Measurements from ENCODE around the gene TMED8. TPM values are rescaled to one million over a fixed set of nuclear protein-coding genes. Genes with fewer than 3 reads are reported as not detected.

TMED8 gene
- total RNA-seq, 1 experiment from 2014 or later = 13.6 TPM

GRCh38 chr14:77378701-77379100, 1.8 kb upstream of the TMED8 start:
- H3K4me3 ChIP-seq = no peak overlapping the region
- DNase-seq = no peak
- H3K4me1 ChIP-seq = no peaks in the 10 kb centered on the region
- H3K27ac ChIP-seq = no peak overlapping the region
- no peaks in the 10 kb centered on the region for H3K36me3 ChIP-seq
- no peaks in the 10 kb centered on the region for H3K27me3 ChIP-seq
- H3K9me3 ChIP-seq (replicated peaks) = no peaks in the 10 kb centered on the region

- Histone ChIP-seq H3K27ac (no peak overlapping the region), H3K9me3 (replicated peaks) (no peaks in the 10 kb centered on the region), H3K4me1 (no peaks in the 10 kb centered on the region), H3K27me3 (no peaks in the 10 kb centered on the region), H3K36me3 (no peaks in the 10 kb centered on the region), H3K4me3 (peak overlapping the region; percentile 83)
- DNase-seq = no peak
These were observed 579 bp upstream of the TMED8 start for GRCh38 chr14:77377502-77377844.

- no peaks in the 10 kb centered on the region for H3K9me3 ChIP-seq (replicated peaks)
- H3K4me3 ChIP-seq = peak overlapping the region; percentile 83
- DNase-seq = peak; percentile 30 to 40
- no peaks in the 10 kb centered on the region for H3K27me3 ChIP-seq
- no peaks in the 10 kb centered on the region for H3K4me1 ChIP-seq
- H3K27ac ChIP-seq = peak overlapping the region; percentile 38; the same call in 1 of the 2 replicates
- no peaks in the 10 kb centered on the region for H3K36me3 ChIP-seq
These were observed 722 bp downstream of the TMED8 start for GRCh38 chr14:77375973-77376770.

- no peaks in the 10 kb centered on the region for H3K9me3 ChIP-seq (replicated peaks)
- H3K27ac ChIP-seq = no peak overlapping the region
- no peaks in the 10 kb centered on the region for H3K36me3 ChIP-seq
- no peak for DNase-seq
- H3K4me1 ChIP-seq = no peaks in the 10 kb centered on the region
- peak overlapping the region; percentile 83 for H3K4me3 ChIP-seq
- H3K27me3 ChIP-seq = no peaks in the 10 kb centered on the region
These were observed 1.5 kb downstream of the TMED8 start for GRCh38 chr14:77375164-77375950.

DNA sequence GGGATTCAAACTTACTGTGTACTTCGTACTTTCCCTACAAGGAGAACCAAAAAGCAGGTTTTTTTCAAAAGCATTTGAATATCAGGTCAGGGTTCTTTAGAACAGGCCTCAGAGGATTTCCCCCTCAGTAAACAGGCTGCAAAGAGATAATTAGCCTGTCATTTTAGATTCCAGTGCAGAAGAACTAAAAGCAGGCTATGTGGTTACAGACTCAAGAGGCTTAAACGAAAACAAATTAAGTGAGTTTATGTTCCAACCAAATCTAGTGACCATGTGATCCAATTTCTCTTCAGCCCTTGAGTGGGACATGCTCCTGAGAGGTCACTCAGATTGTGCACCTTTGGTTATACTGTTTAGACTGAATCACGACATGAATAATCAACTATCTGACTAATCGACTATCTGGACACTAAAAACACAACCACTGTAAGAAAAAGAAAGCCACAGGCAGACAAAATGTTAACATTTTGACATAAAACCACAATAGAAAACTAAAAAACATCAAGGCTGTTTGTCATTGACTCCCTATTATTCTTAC, 4.5 kb downstream of the TMED8 start:
- Histone ChIP-seq H3K4me1 (no peaks in the 10 kb centered on the region), H3K27me3 (no peaks in the 10 kb centered on the region), H3K27ac (no peak overlapping the region), H3K4me3 (no peak overlapping the region), H3K36me3 (no peaks in the 10 kb centered on the region), H3K9me3 (replicated peaks) (no peaks in the 10 kb centered on the region)
- no peak for DNase-seq

GRCh38 chr14:77369285-77369684, 7.6 kb downstream of the TMED8 start:
- Histone ChIP-seq H3K27me3 (no peaks in the 10 kb centered on the region), H3K27ac (no peak overlapping the region), H3K4me1 (no peaks in the 10 kb centered on the region), H3K36me3 (no peaks in the 10 kb centered on the region), H3K9me3 (replicated peaks) (no peaks in the 10 kb centered on the region), H3K4me3 (no peak overlapping the region)
- no peak for DNase-seq

DNA sequence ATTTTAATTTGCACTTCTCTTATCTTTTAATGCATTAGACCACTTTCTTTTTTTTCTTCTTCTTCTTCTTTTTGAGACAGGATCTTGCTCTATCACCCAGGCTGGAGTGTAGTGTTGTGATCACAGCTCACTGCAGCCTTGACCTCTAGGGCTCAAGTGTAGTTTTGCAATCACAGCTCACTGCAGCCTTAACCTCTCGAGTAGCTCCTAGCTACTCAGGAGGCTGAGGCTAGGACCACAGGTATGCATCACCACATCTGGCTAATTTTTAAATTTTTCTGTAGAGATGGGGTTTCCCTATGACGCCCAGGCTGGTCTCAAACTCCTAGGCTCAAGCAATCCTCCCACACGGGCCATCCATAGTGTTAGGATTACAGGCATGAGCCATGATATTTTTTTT, 12.7 kb downstream of the TMED8 start:
- H3K27me3 ChIP-seq = no peaks in the 10 kb centered on the region
- H3K4me1 ChIP-seq = no peaks in the 10 kb centered on the region
- no peaks in the 10 kb centered on the region for H3K36me3 ChIP-seq
- no peak for DNase-seq
- no peak overlapping the region for H3K27ac ChIP-seq
- no peak overlapping the region for H3K4me3 ChIP-seq
- no peaks in the 10 kb centered on the region for H3K9me3 ChIP-seq (replicated peaks)

DNA sequence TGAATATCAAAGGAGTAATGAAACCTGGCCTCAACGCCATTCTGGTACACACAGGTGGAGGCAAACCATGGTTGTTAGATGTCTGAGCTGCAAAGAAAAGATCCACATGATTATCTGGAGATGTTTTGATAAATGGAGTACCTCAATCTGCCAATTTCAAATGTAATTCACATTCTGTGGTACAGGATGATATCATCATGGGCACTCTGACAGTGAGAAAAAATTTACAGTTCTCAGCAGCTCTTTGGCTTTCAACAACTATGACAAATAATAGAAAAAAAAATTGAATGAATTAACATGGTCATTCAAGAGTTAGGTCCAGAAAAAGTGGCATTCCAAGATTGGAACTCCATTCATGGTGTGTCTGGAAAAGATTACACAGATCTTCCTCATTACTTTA, 17.3 kb downstream of the TMED8 start:
- DNase-seq = no peak
- Histone ChIP-seq H3K4me1 (no peaks in the 10 kb centered on the region), H3K27me3 (no peaks in the 10 kb centered on the region), H3K4me3 (no peak overlapping the region), H3K27ac (no peak overlapping the region), H3K36me3 (no peaks in the 10 kb centered on the region), H3K9me3 (replicated peaks) (no peaks in the 10 kb centered on the region)

GRCh38 chr14:77356899-77357298, 20.0 kb downstream of the TMED8 start:
- Histone ChIP-seq H3K9me3 (replicated peaks) (no peaks in the 10 kb centered on the region), H3K4me3 (no peak overlapping the region), H3K27ac (no peak overlapping the region), H3K27me3 (no peaks in the 10 kb centered on the region), H3K36me3 (no peaks in the 10 kb centered on the region), H3K4me1 (no peaks in the 10 kb centered on the region)
- no peak for DNase-seq

GRCh38 chr14:77355811-77356210, 21.1 kb downstream of the TMED8 start:
- H3K27me3 ChIP-seq = no peaks in the 10 kb centered on the region
- no peak overlapping the region for H3K27ac ChIP-seq
- H3K36me3 ChIP-seq = no peaks in the 10 kb centered on the region
- H3K4me3 ChIP-seq = no peak overlapping the region
- H3K4me1 ChIP-seq = no peaks in the 10 kb centered on the region
- no peaks in the 10 kb centered on the region for H3K9me3 ChIP-seq (replicated peaks)
- DNase-seq = no peak

DNA sequence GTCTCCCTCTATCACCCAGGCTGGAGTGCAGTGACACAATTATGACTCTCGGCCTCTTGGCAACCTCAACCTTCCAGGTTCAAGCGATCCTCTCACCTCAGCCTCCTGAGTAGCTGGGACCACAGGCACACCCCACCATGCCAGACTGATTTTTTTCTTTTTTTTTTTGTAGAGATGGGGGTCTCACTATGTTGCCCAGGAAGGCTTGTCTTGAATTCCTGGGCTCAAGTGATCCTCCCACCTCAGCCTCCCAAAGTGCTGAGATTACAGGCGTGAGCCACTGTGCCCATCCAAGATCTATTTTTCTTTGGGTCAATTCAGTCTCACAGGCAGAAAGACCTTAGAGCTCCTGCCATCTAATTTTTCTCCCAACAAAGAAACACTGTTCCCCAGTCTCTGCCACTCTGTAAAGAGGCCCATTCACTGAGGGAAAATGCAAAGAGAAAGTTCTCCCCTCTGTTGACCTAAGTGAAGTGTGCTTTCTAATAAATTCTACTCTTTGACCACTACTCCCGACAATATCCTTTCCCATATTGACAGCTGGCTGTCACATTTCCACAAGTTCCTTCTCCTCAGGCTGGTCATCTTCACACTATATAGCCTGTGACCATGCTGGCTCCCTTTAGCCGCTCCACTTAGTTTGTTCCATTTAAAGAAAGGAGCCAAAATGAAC, 23.3 kb downstream of the TMED8 start:
- H3K4me3 ChIP-seq = no peak overlapping the region
- no peak overlapping the region for H3K27ac ChIP-seq
- H3K9me3 ChIP-seq (replicated peaks) = no peaks in the 10 kb centered on the region
- H3K36me3 ChIP-seq = no peaks in the 10 kb centered on the region
- H3K27me3 ChIP-seq = no peaks in the 10 kb centered on the region
- H3K4me1 ChIP-seq = no peaks in the 10 kb centered on the region
- no peak for DNase-seq

GRCh38 chr14:77347751-77348150, 29.1 kb downstream of the TMED8 start:
- no peak for DNase-seq
- Histone ChIP-seq H3K4me1 (no peaks in the 10 kb centered on the region), H3K4me3 (no peak overlapping the region), H3K9me3 (replicated peaks) (no peaks in the 10 kb centered on the region), H3K36me3 (no peaks in the 10 kb centered on the region), H3K27me3 (no peaks in the 10 kb centered on the region), H3K27ac (no peak overlapping the region)

DNA sequence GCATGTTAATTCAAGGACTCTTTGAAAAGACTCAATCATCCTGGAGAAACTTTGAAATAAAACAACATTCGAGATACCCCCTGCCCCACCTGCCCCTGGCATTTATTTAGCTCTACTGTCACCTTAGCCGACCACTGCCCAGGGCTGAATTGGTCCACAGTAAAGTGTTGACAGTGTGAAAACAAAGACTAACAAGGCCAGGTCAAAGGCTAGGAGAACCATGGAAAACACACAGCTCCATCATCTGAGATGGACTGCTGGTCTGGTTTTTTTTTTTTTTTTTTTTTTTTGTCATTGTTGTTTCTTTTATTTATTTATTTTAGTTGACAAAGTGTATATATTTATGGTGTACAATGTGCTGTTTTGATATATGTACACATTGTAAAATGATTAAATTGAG, 30.4 kb downstream of the TMED8 start:
- Histone ChIP-seq H3K36me3 (no peaks in the 10 kb centered on the region), H3K4me3 (no peak overlapping the region), H3K4me1 (no peaks in the 10 kb centered on the region), H3K9me3 (replicated peaks) (no peaks in the 10 kb centered on the region), H3K27me3 (no peaks in the 10 kb centered on the region), H3K27ac (no peak overlapping the region)
- DNase-seq = no peak

DNA sequence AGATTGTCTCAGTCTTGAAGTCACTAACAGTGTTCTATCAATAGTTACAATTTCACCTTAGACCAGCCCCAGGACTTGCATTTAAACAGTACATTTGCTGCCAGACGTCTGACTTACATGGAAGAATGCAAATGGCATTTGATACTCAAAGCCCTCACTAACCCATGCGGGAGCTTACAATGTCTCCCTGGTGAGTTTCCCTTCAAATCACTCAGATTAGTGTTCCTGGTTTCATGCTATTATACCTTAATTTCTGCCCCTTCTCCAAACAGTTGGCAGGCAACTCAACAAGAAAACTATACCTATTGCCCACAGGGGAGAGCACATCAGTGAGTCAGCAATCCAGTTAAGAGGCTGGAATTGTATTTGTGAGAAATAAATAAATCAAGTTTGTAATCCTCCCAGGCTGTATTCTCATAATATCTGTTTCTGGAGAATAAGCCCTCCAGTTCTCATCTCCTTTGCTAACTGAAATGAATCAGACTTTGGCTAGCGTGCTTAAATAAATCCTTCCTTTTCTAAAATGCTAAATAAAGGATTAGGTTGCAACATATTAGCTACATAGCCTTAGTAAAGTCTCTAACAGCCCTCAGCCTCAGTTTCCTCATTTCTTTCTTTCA, 32.4 kb downstream of the TMED8 start:
- H3K36me3 ChIP-seq = no peaks in the 10 kb centered on the region
- H3K4me1 ChIP-seq = no peaks in the 10 kb centered on the region
- no peaks in the 10 kb centered on the region for H3K27me3 ChIP-seq
- no peak overlapping the region for H3K27ac ChIP-seq
- no peaks in the 10 kb centered on the region for H3K9me3 ChIP-seq (replicated peaks)
- no peak overlapping the region for H3K4me3 ChIP-seq
- no peak for DNase-seq

DNA sequence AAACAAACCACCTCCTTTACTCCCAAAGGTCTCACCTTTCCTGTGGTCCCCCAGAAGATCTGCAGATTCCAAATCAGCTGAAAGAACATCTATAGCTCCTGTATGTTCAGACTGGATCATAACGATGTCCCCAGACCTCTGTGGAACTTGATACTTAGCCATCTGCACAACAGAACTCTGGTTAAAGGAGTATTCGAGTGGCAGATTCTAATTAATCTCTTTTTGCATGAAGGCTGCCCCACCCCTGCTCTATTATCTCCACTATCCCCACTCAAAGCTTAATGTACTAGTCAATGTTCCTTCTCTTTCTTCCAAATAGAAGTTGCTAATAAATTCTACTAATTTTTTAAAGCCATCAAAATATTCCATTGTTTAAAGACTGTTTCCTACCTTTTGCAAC, 33.2 kb downstream of the TMED8 start:
- no peaks in the 10 kb centered on the region for H3K4me1 ChIP-seq
- H3K27me3 ChIP-seq = no peaks in the 10 kb centered on the region
- H3K4me3 ChIP-seq = no peak overlapping the region
- no peak for DNase-seq
- no peaks in the 10 kb centered on the region for H3K36me3 ChIP-seq
- H3K9me3 ChIP-seq (replicated peaks) = no peaks in the 10 kb centered on the region
- H3K27ac ChIP-seq = no peak overlapping the region

Data from SJCRH30 (cell line).